ENCODE data around the gene GIMAP6.
"Not testable (repeated sequence)": the region's sequence is repeated elsewhere in the genome, so short reads cannot be mapped to it uniquely, and the experiment has no call there.

GIMAP6 gene

GRCh38 chr7:150645259-150646020 lies 13.3 kb upstream of the GIMAP6 start:
- DNase-seq (ENCODE audit: low read depth in 1 of 2, low spot score in 1 of 2) = no peak

- DNase-seq (ENCODE audit: low read depth in 1 of 2, low spot score in 1 of 2) = no peak
Measured at GRCh38 chr7:150642926-150643325, 10.7 kb upstream of the GIMAP6 start.

- no peak for DNase-seq (ENCODE audit: low read depth in 1 of 2, low spot score in 1 of 2)
Measured at GRCh38 chr7:150641854-150642253, 9.7 kb upstream of the GIMAP6 start.

- no peak for DNase-seq (ENCODE audit: low read depth in 1 of 2, low spot score in 1 of 2)
Measured at GRCh38 chr7:150633926-150634325, 1.7 kb upstream of the GIMAP6 start.

GRCh38 chr7:150631084-150631826 lies 930 bp downstream of the GIMAP6 start:
- peak in 1 of 2 donors; percentile 36 for DNase-seq (ENCODE audit: low read depth in 1 of 2, low spot score in 1 of 2)

GRCh38 chr7:150629347-150629746 lies 2.8 kb downstream of the GIMAP6 start:
- no peak for DNase-seq (ENCODE audit: low read depth in 1 of 2, low spot score in 1 of 2)

GRCh38 chr7:150627959-150628358 lies 4.2 kb downstream of the GIMAP6 start:
- DNase-seq (ENCODE audit: low read depth in 1 of 2, low spot score in 1 of 2) = no peak

- no peak for DNase-seq (ENCODE audit: low read depth in 1 of 2, low spot score in 1 of 2)
Measured at GRCh38 chr7:150626696-150627095, 5.5 kb downstream of the GIMAP6 start.

- no peak for DNase-seq (ENCODE audit: low read depth in 1 of 2, low spot score in 1 of 2)
Measured at GRCh38 chr7:150621376-150621775, 10.8 kb downstream of the GIMAP6 start.

- no peak for DNase-seq (ENCODE audit: low read depth in 1 of 2, low spot score in 1 of 2)
Measured at GRCh38 chr7:150620617-150621371, 11.4 kb downstream of the GIMAP6 start.

- DNase-seq (ENCODE audit: low read depth in 1 of 2, low spot score in 1 of 2) = no peak
Measured at GRCh38 chr7:150620061-150620460, 12.1 kb downstream of the GIMAP6 start.

GRCh38 chr7:150615221-150615755 lies 16.9 kb downstream of the GIMAP6 start:
- DNase-seq (ENCODE audit: low read depth in 1 of 2, low spot score in 1 of 2) = not testable (repeated sequence)

GRCh38 chr7:150614426-150614825 lies 17.8 kb downstream of the GIMAP6 start:
- DNase-seq (ENCODE audit: low read depth in 1 of 2, low spot score in 1 of 2) = not testable (repeated sequence)

- no peak for DNase-seq (ENCODE audit: low read depth in 1 of 2, low spot score in 1 of 2)
Measured at GRCh38 chr7:150613880-150614279, 18.3 kb downstream of the GIMAP6 start.

- DNase-seq (ENCODE audit: low read depth in 1 of 2, low spot score in 1 of 2) = no peak
Measured at GRCh38 chr7:150612925-150613324, 19.3 kb downstream of the GIMAP6 start.

GRCh38 chr7:150610233-150610632 lies 22.0 kb downstream of the GIMAP6 start:
- no peak for DNase-seq (ENCODE audit: low read depth in 1 of 2, low spot score in 1 of 2)

GRCh38 chr7:150603600-150603999 lies 28.6 kb downstream of the GIMAP6 start:
- not testable (repeated sequence) for DNase-seq (ENCODE audit: low read depth in 1 of 2, low spot score in 1 of 2)

GRCh38 chr7:150595361-150595760 lies 36.8 kb downstream of the GIMAP6 start:
- DNase-seq (ENCODE audit: low read depth in 1 of 2, low spot score in 1 of 2) = no peak

- no peak for DNase-seq (ENCODE audit: low read depth in 1 of 2, low spot score in 1 of 2)
Measured at GRCh38 chr7:150594805-150595204, 37.4 kb downstream of the GIMAP6 start.

- no peak for DNase-seq (ENCODE audit: low read depth in 1 of 2, low spot score in 1 of 2)
Measured at GRCh38 chr7:150587551-150587950, 44.6 kb downstream of the GIMAP6 start.

- no peak for DNase-seq (ENCODE audit: low read depth in 1 of 2, low spot score in 1 of 2)
Measured at GRCh38 chr7:150586785-150587152, 45.4 kb downstream of the GIMAP6 start.

All from activated CD4-positive, alpha-beta T cell treated with anti-CD3 and anti-CD28 coated beads, Interleukin-2, amount 50 U/mL, for 24 hours (primary cell).